GM12878 (cell line): ENCODE measurements around the gene WIPF2. TPM values are rescaled to one million over a fixed set of nuclear protein-coding genes. Genes with fewer than 3 reads are reported as not detected.

Source experiments
- ATF7 ChIP-seq: fragments of 450-650 bp; IDR thresholded peaks from 2 replicates; pipeline ENCODE4 v1.6.1; 2016; ENCODE audit warnings: low read depth, mild to moderate bottlenecking
- BCLAF1 ChIP-seq: fragments of 450-650 bp; IDR thresholded peaks from 2 replicates; pipeline ENCODE4 v1.6.1; 2017; ENCODE audit warnings: antibody characterized with exemption, mild to moderate bottlenecking, moderate library complexity
- CTCF ChIP-seq, 3 experiments: IDR thresholded peaks in 2 of 3; conservative IDR thresholded peaks in 1 of 3; 2 replicates each; pipeline ENCODE4 v1.5.1; 2011; ENCODE audit warnings: low read depth in 3 of 3, low read length in 3 of 3, mild to moderate bottlenecking in 3 of 3, control low read depth in 2 of 3, moderate library complexity in 2 of 3, inconsistent platforms in 1 of 3, mixed read lengths in 1 of 3; ENCODE audit not compliant: control insufficient read depth in 2 of 3, insufficient read depth in 1 of 3; ENCODE audit errors: extremely low read depth in 1 of 3
- ESRRA ChIP-seq: IDR thresholded peaks from 2 replicates; pipeline ENCODE4 v1.6.1; 2012; ENCODE audit warnings: mild to moderate bottlenecking, low read length, improper control_type of control experiment
- MYC ChIP-seq: IDR thresholded peaks from 2 replicates; pipeline ENCODE4 v1.6.1; 2011; ENCODE audit warnings: mild to moderate bottlenecking, low read length, moderate library complexity, inconsistent platforms; ENCODE audit not compliant: insufficient read depth, insufficient replicate concordance, insufficient read length, severe bottlenecking
- NFYB ChIP-seq: IDR thresholded peaks from 2 replicates; pipeline ENCODE4 v1.6.1; 2011; ENCODE audit warnings: low read depth, mild to moderate bottlenecking, low read length, improper control_type of control experiment, moderate library complexity; ENCODE audit not compliant: insufficient read depth
- RCOR1 ChIP-seq: conservative IDR thresholded peaks from 2 replicates; pipeline ENCODE4 v1.6.1; 2012; ENCODE audit warnings: low read depth, low read length, improper control_type of control experiment
- SIN3A ChIP-seq: IDR thresholded peaks from 2 replicates; pipeline ENCODE4 v1.6.1; 2012; ENCODE audit warnings: low read depth, low read length, improper control_type of control experiment
- SPI1 ChIP-seq: IDR thresholded peaks from 2 replicates; pipeline ENCODE4 v1.6.1; 2011; ENCODE audit warnings: low read depth, mild to moderate bottlenecking, low read length, moderate library complexity, borderline replicate concordance; ENCODE audit not compliant: insufficient read depth
- USF2 ChIP-seq: IDR thresholded peaks from 2 replicates; pipeline ENCODE4 v1.6.1; 2011; ENCODE audit warnings: low read depth, low read length, improper control_type of control experiment, borderline replicate concordance
- ZNF384 ChIP-seq: IDR thresholded peaks from 2 replicates; pipeline ENCODE4 v1.6.1; 2012; ENCODE audit warnings: low read depth, mild to moderate bottlenecking, low read length, improper control_type of control experiment, borderline replicate concordance
- polyA plus RNA-seq, 11 experiments: library from polyadenylated mRNA; depleted of rRNA in 4 of 11; unstranded in 6 of 11; stranded (reverse) in 5 of 11; fragments of >200 nt; fragmentation: Nextera tagmentation in 4 of 11; fragmentation: Illumina TruSeq in 1 of 11; extraction: Ambion mirVana in 4 of 11; extraction: Trizol in 1 of 11; gene quantifications; 1 replicate in 1 of 11; 2 replicates in 10 of 11; pipeline versions ENCODE4 v1.2.1 to v1.2.3, GENCODE V29; 2011 to 2016; ENCODE audit warnings: inconsistent platforms in 2 of 11, missing spikeins in 2 of 11, low read depth in 1 of 11
- total RNA-seq, 4 experiments: library from RNA; depleted of rRNA in 3 of 4; stranded (reverse); fragments of >200 nt in 3 of 4; fragmentation: Illumina TruSeq in 1 of 4; extraction: Trizol in 1 of 4; gene quantifications; 2 replicates each; pipeline versions ENCODE4 v1.2.1 to v1.2.3, GENCODE V29; 2013 to 2021
- TF ChIP-seq, protein P1 (sequence below): fragments of 450-650 bp; IDR thresholded peaks from 2 replicates; pipeline ENCODE4 v1.6.1; 2017; ENCODE audit warnings: borderline replicate concordance
- TF ChIP-seq, protein P2 (sequence below): IDR thresholded peaks from 2 replicates; pipeline ENCODE4 v1.6.1; 2012; ENCODE audit warnings: low read depth, low read length, improper control_type of control experiment
- TF ChIP-seq, protein P3 (sequence below): fragments of 450-650 bp; IDR thresholded peaks from 2 replicates; pipeline ENCODE4 v1.6.1; 2016; ENCODE audit warnings: mild to moderate bottlenecking

Gene WIPF2
- total and polyA plus RNA-seq, 10 of the 15 experiments (the other 5 are each of a cell fraction or from before 2014, with no cell fraction given): 4.2 to 20.8 (median 7.1) TPM

- no peak; the same call in 1 of the 2 replicates for TF ChIP-seq USF2
- TF ChIP-seq SIN3A: peak; percentile 74; the same call in 1 of the 2 replicates
- TF ChIP-seq ZNF384: no peak
- TF ChIP-seq, protein P1, sequence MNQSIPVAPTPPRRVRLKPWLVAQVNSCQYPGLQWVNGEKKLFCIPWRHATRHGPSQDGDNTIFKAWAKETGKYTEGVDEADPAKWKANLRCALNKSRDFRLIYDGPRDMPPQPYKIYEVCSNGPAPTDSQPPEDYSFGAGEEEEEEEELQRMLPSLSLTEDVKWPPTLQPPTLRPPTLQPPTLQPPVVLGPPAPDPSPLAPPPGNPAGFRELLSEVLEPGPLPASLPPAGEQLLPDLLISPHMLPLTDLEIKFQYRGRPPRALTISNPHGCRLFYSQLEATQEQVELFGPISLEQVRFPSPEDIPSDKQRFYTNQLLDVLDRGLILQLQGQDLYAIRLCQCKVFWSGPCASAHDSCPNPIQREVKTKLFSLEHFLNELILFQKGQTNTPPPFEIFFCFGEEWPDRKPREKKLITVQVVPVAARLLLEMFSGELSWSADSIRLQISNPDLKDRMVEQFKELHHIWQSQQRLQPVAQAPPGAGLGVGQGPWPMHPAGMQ: no peak
- TF ChIP-seq, protein P2, sequence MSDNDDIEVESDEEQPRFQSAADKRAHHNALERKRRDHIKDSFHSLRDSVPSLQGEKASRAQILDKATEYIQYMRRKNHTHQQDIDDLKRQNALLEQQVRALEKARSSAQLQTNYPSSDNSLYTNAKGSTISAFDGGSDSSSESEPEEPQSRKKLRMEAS: no peak; the same call in 1 of the 2 replicates
- TF ChIP-seq CTCF (IDR thresholded peaks at IDR 0.05 in 2 of 3, conservative IDR thresholded peaks at IDR 0.05 in 1 of 3; ENCODE audit: control insufficient read depth in 2 of 3, extremely low read depth in 1 of 3, insufficient read depth in 1 of 3, low read depth in 3 of 3, low read length in 3 of 3): peak; percentile 33 to 45 (median 37); a peak in 4 of 6 replicates
- TF ChIP-seq NFYB: no peak
- TF ChIP-seq RCOR1: no peak
- no peak for TF ChIP-seq MYC
- no peak for TF ChIP-seq BCLAF1
- TF ChIP-seq ESRRA: no peak
- TF ChIP-seq, protein P3, sequence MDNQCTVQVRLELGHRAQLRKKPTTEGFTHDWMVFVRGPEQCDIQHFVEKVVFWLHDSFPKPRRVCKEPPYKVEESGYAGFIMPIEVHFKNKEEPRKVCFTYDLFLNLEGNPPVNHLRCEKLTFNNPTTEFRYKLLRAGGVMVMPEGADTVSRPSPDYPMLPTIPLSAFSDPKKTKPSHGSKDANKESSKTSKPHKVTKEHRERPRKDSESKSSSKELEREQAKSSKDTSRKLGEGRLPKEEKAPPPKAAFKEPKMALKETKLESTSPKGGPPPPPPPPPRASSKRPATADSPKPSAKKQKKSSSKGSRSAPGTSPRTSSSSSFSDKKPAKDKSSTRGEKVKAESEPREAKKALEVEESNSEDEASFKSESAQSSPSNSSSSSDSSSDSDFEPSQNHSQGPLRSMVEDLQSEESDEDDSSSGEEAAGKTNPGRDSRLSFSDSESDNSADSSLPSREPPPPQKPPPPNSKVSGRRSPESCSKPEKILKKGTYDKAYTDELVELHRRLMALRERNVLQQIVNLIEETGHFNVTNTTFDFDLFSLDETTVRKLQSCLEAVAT: no peak
- peak; percentile 86 for TF ChIP-seq ATF7
- peak; percentile 37; the same call in 1 of the 2 replicates for TF ChIP-seq SPI1
Observed at GRCh38 chr17:40218740-40219593, at the start of gene WIPF2 (continued).
